MG63 (cell line): ENCODE results near the gene ITPR2. TPM values are rescaled to one million over a fixed set of nuclear protein-coding genes. Genes with fewer than 3 reads are reported as not detected.

Experiments used
- DNase-seq: peaks from one replicate; pipeline ENCODE4 v3.0.0-alpha.2; 2020
- H3K27me3 ChIP-seq: fragments of 250-450 bp; sonication (Bioruptor Pico); 2 replicates; pipeline ENCODE4 v1.5.1; 2020; ENCODE audit warnings: mild to moderate bottlenecking, moderate library complexity
- H3K36me3 ChIP-seq: fragments of 250-450 bp; sonication (Bioruptor Pico); 2 replicates; pipeline ENCODE4 v1.5.1; 2020; ENCODE audit warnings: mild to moderate bottlenecking, moderate library complexity
- H3K4me3 ChIP-seq: fragments of 250-450 bp; sonication (Bioruptor Pico); 2 replicates; pipeline ENCODE4 v1.5.1; 2020; ENCODE audit warnings: mild to moderate bottlenecking, moderate library complexity
- H3K9me3 ChIP-seq: fragments of 250-450 bp; sonication (Bioruptor Pico); 2 replicates; pipeline ENCODE4 v1.5.1; 2020; ENCODE audit warnings: mild to moderate bottlenecking, moderate library complexity
- total RNA-seq: library from RNA; depleted of rRNA; stranded (reverse); fragments of >200 nt; shearing (Covaris generic); gene quantifications from 2 replicates; pipeline ENCODE4 v1.2.3, GENCODE V29; 2014; ENCODE audit warnings: low replicate concordance

ITPR2 gene
- total RNA-seq, 1 experiment from 2014 or later = 4.6 TPM

DNA sequence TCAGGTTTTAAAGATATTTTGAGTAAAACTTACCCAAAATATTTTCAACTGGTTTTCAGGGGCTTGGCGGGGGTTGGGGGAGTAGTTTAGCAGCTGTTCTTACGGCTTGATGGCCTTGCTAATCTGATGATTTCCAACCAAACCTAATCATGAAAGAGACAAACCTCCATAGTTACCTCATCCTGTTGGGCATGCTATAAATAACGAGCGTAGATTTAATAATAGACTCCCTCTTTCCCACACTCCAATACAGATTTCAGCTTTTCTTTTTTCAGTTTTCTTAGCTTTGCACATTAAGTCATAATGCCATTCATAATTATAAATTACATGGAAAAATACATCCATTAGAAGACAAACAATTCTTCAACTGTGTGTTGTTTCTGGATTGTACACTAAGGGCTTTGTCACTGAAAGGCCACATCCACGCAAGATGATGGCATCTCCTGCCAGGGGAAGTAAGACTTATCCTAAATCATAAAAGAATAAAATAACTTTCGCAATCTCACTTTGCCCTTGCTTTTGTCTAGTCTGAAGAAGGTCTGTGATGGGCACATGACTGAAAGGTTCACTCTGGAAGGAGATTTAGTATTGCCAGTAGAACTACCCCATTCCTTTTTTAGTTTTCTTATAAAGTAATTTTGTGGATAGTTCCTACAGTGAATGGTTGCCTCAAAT lies 23.2 kb downstream of the ITPR2 start:
- no peak for DNase-seq
- H3K27me3 ChIP-seq = no peaks in the 10 kb centered on the region
- H3K4me3 ChIP-seq = no peak overlapping the region
- no peaks in the 10 kb centered on the region for H3K36me3 ChIP-seq
- H3K9me3 ChIP-seq = no peaks in the 10 kb centered on the region

DNA sequence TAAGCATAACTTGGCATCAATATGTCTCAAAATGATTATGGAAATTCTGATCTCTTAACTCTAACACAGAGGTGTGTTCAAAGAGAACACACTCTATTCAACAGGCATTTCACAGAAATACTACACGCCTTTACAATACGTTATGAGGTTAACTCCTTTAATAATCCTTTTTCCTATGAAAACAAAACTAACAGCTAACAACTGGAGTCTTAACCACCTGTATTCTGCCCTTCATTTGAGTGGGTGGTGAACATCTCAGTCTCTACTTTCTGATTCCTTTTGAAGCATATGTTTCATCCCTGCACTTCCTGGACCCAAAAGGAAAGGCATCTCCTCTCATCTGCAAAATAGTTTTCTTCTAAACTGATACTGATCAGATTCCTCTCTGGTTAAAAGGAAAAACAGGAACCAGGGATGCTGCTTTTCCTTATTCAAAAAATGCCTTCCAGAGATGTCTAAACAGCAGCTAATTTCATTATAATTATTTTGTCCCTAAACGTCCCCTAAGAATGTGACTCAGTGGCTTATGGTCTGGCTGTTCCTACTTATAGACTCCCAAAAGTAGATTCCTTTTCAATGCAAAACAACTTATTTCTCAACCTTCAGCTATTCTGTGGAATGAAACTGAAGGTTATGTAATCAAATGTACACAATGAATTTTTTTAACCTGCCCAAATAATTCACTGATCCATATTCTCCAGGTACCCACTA lies 24.1 kb downstream of the ITPR2 start:
- H3K27me3 ChIP-seq = no peaks in the 10 kb centered on the region
- H3K36me3 ChIP-seq = no peaks in the 10 kb centered on the region

DNA sequence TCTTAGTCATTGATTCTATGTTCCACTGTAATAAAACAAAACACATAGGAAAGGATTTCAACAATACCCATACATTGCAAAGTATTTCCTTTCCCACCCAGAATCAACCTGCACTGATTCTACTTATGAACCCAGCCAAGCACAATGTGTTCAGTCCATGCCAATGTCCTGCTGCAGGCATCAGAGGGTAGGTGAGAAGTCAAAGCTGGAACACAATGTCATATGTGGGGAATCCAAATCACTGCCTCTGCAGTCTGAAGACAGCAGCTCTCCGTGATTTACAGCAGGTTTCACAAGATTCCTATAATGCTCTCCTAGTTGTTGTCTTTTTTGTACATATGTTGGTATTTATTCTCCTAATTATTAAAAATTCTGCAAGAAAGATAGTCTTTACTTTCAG lies 25.7 kb downstream of the ITPR2 start:
- Histone ChIP-seq H3K27me3 (no peaks in the 10 kb centered on the region), H3K4me3 (no peak overlapping the region), H3K36me3 (no peaks in the 10 kb centered on the region), H3K9me3 (no peaks in the 10 kb centered on the region)
- DNase-seq = no peak

More for the DNA sequence above, 24.1 kb downstream of the ITPR2 start:
- Histone ChIP-seq H3K4me3 (no peak overlapping the region), H3K9me3 (no peaks in the 10 kb centered on the region)
- no peak for DNase-seq

- H3K36me3 ChIP-seq = no peaks in the 10 kb centered on the region
- no peak for DNase-seq
- no peaks in the 10 kb centered on the region for H3K9me3 ChIP-seq
- H3K4me3 ChIP-seq = no peak overlapping the region
- H3K27me3 ChIP-seq = no peaks in the 10 kb centered on the region
Measured at GRCh38 chr12:26806556-26806955, 26.4 kb downstream of the ITPR2 start.

DNA sequence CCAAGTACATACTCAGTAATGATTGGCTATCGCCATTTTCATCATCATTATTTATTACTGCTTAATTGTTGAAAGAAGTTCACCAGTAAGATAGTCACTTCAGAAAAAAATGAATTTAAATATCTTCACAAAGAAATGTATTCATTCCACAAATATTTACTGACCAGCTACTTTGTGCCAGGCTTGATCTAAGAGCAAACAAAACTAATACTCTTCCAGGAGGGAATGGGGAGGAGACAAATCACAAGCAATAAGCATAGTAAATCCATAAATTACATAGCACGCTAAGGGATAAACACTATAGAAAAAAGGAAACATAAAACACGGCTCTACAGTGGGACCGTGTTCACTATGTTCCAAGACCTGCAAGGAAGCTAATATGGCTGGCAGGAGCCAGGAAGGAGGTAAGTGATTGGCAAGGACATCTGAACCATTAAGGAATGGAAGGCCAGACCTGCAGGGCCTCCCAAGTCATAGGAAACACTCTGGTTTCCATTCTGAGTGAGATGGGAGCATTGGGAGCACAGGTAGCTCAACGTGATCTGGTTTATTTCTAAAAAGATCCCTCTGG lies 27.5 kb downstream of the ITPR2 start:
- H3K9me3 ChIP-seq = no peaks in the 10 kb centered on the region
- no peak for DNase-seq
- no peak overlapping the region for H3K4me3 ChIP-seq

GRCh38 chr12:26803552-26803951 lies 29.4 kb downstream of the ITPR2 start:
- DNase-seq = no peak
- no peak overlapping the region for H3K4me3 ChIP-seq
- H3K9me3 ChIP-seq = no peaks in the 10 kb centered on the region
- no peaks in the 10 kb centered on the region for H3K27me3 ChIP-seq
- no peaks in the 10 kb centered on the region for H3K36me3 ChIP-seq

More for the DNA sequence above, 27.5 kb downstream of the ITPR2 start:
- Histone ChIP-seq H3K36me3 (no peaks in the 10 kb centered on the region), H3K27me3 (no peaks in the 10 kb centered on the region)

DNA sequence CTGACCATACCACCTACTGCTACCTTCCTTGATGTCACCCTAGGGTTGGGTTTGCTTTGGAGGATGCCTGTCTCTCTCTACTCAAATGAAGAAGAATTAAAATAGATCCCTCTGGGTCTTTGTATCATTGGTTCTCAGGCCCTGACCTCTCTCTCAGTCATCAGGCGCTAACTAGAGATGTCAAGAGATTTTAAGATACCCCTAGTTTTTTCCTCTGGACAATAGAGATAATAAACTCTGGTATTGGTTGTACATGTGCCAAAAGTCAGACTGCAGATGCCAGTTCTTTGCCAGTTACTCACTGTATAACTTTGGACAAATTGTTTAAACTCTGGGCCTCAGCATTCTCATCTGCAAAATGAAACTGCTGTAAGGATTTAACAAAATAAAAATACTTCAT lies 31.5 kb downstream of the ITPR2 start:
- Histone ChIP-seq H3K4me3 (no peak overlapping the region), H3K36me3 (no peaks in the 10 kb centered on the region), H3K9me3 (no peaks in the 10 kb centered on the region), H3K27me3 (no peaks in the 10 kb centered on the region)
- no peak for DNase-seq

DNA sequence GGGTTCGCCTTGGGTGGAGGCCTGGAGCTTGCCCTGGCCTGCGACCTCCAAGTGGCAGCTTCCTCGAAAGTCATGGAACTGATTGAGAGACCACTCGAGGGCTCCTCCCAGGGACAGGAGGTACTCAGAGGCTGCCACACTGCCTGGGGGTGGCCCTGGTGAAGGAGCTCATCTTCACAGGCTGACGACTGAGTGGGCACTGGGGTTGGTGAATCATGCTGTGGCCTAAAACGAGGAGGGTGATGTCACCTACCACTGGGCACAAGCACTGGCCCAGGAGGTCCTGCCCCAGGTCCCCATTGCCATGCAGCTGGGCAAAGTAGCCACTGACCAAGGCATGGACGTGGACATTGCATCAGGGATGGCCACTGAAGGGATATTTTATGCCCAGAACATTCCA lies 32.1 kb downstream of the ITPR2 start:
- Histone ChIP-seq H3K36me3 (no peaks in the 10 kb centered on the region), H3K4me3 (no peak overlapping the region), H3K9me3 (no peaks in the 10 kb centered on the region), H3K27me3 (no peaks in the 10 kb centered on the region)
- no peak for DNase-seq

DNA sequence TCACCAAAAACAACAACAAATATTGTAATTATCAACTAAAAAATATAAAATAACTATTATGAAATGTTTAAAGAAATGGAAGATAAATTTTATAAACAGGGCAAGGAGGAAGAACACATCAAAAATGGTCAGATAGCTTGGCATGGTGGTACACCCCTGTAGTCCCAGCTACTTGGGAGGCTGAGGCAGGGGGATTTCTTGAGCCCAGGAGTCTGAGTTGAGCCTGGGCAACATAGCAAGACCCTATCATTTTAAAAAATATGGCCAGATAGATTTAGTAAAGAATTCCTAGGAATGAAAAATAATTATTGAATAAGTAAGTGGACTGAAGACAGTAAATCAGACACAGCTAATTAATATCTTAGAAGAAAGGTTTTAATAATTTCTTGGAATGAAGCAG lies 32.6 kb downstream of the ITPR2 start:
- no peak for DNase-seq
- no peaks in the 10 kb centered on the region for H3K36me3 ChIP-seq
- H3K9me3 ChIP-seq = no peaks in the 10 kb centered on the region
- H3K4me3 ChIP-seq = no peak overlapping the region
- no peaks in the 10 kb centered on the region for H3K27me3 ChIP-seq

DNA sequence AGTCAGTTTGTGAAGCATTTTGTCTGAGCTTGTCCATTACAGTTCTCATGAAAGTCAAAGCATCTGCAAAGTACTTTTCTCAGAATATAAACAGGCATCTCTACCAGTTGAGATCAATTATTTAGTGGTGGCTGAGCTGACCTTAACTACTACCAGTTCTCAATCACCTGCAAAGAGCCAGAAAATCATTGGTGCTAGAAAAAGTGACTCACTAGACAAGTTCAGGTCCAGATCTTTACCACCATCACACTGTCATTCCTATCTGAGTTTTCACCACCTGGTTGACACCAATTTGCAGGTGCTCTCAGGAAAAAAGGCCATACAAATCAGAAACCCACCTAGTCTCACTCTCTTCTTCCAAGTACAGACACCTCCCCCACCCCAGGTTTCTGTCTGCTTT lies 33.3 kb downstream of the ITPR2 start:
- Histone ChIP-seq H3K36me3 (no peaks in the 10 kb centered on the region), H3K27me3 (no peaks in the 10 kb centered on the region), H3K4me3 (no peak overlapping the region), H3K9me3 (no peaks in the 10 kb centered on the region)
- DNase-seq = no peak

- Histone ChIP-seq H3K27me3 (no peaks in the 10 kb centered on the region), H3K36me3 (no peaks in the 10 kb centered on the region), H3K4me3 (no peak overlapping the region), H3K9me3 (no peaks in the 10 kb centered on the region)
- DNase-seq = no peak
Measured at GRCh38 chr12:26798640-26799039, 34.4 kb downstream of the ITPR2 start.

- no peaks in the 10 kb centered on the region for H3K27me3 ChIP-seq
- no peak for DNase-seq
- H3K4me3 ChIP-seq = no peak overlapping the region
Measured at GRCh38 chr12:26798023-26798422, 35.0 kb downstream of the ITPR2 start.

DNA sequence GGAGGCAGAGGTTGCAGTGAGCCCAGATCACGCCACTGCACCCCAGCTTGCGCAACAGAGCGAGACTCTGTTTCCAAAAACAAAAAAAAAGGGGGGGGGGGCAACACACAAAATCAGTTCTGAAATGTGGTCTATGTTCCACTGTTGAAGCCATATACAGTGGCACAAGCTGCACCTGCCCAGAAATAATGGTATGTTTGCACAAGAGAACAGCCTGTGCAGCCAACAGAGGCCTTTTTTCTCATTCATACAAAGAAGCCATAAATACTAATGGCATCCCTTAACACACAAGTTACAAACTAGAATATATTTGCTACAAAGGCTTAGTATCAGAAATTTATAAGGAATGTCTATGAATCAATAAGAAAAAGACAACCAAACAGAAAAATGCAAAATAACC lies 37.1 kb downstream of the ITPR2 start:
- no peak for DNase-seq
- Histone ChIP-seq H3K27me3 (no peaks in the 10 kb centered on the region), H3K36me3 (no peaks in the 10 kb centered on the region), H3K9me3 (no peaks in the 10 kb centered on the region), H3K4me3 (no peak overlapping the region)

More at GRCh38 chr12:26798023-26798422, 35.0 kb downstream of the ITPR2 start:
- Histone ChIP-seq H3K9me3 (no peaks in the 10 kb centered on the region), H3K36me3 (no peaks in the 10 kb centered on the region)

GRCh38 chr12:26791301-26791791 lies 41.6 kb downstream of the ITPR2 start:
- no peak overlapping the region for H3K4me3 ChIP-seq
- peaks cover 2% of the 10 kb centered on the region; the same call in 1 of the 2 replicates for H3K36me3 ChIP-seq
- DNase-seq = no peak
- H3K9me3 ChIP-seq = no peaks in the 10 kb centered on the region
- no peaks in the 10 kb centered on the region for H3K27me3 ChIP-seq

DNA sequence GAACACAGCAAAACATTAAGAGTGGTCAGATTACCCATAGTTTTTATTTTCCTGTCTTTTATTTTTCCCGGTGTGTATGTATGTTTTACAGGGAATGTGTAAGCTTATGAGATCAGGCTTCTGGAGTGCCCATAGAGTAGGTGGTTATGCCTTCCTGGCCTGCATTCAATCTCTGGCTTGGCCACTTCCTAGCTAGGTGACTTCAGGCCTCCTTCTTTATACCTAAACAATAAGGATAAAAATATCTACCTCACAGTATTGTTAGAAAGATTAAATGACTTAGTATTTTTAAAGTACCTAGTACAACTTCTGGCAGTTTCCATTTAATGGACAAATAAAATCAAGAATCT lies 42.4 kb downstream of the ITPR2 start:
- H3K4me3 ChIP-seq = no peak overlapping the region
- peaks cover 2% of the 10 kb centered on the region; the same call in 1 of the 2 replicates for H3K36me3 ChIP-seq
- peak; percentile 37 for DNase-seq
- H3K27me3 ChIP-seq = no peaks in the 10 kb centered on the region
- H3K9me3 ChIP-seq = no peaks in the 10 kb centered on the region

DNA sequence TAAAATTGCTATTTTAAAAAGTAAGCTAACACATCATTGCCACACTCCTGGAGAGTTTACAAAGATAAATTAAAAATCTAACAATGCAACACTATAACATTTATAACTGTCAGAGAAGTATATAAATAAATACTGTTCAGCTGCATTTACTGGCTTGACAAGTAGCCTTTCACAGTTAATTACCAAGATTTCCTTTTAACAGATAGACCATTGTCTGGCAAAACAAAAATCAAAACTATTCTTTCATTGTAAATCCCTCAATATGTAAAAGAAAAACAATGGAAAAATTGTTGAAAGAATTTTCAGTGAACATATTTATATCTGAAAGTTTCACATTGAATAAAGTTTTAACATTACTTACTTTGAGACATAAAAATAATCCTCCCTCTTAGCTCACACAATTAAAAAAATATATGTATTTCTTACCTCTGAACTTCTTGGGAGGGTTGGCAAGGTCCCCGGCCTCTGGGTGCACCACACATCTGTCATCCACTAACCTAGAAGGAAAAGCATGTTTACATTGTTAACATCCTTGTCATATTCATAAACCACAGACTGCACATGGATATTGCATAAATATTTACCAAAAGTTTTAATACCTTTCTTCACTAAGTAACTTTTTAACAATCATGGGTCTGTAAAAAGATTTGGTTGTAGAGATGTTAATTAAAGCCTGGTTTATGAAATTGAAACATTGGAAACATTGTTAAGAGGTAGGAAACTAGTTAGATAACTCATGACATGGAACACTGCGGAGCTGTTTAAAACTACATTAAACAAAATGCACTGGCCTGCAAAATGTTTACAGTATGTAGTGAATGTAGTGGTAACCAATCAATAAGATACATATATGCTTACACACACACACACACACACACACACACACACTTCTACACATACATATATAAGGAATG lies 43.0 kb downstream of the ITPR2 start:
- Histone ChIP-seq H3K36me3 (peaks cover 2% of the 10 kb centered on the region; the same call in 1 of the 2 replicates), H3K9me3 (no peaks in the 10 kb centered on the region), H3K27me3 (no peaks in the 10 kb centered on the region), H3K4me3 (no peak overlapping the region)
- peak; percentile 86 for DNase-seq
